Ovary (tissue), 9 donors: ENCODE results near the gene TBC1D1. TPM values are rescaled to one million over a fixed set of nuclear protein-coding genes. Genes with fewer than 3 reads are reported as not detected.
A peak's percentile ranks its signal among the peaks of the same experiment; 100 is the strongest.

Source experiments
- DNase-seq, 5 donors: peaks; one replicate each; pipeline ENCODE4 v3.0.0-alpha.2; 2019 to 2020
- H3K27ac ChIP-seq, 2 donors: fragments of 200-600 bp; one replicate each; pipeline versions ENCODE4 v1.5.1 to v1.8.0; 2019 to 2022
- H3K27me3 ChIP-seq: fragments of 200-600 bp; one replicate; pipeline ENCODE4 v1.8.0; 2022
- H3K36me3 ChIP-seq: fragments of 200-600 bp; sonication (generic); one replicate; pipeline ENCODE4 v1.5.1; 2019
- H3K4me1 ChIP-seq: one replicate; pipeline ENCODE4 v1.8.1; 2013; ENCODE audit warnings: mild to moderate bottlenecking, moderate library complexity; ENCODE audit not compliant: insufficient read depth
- H3K4me3 ChIP-seq: fragments of 200-600 bp; sonication (generic); one replicate; pipeline ENCODE4 v1.5.1; 2017
- H3K9me3 ChIP-seq, 2 donors: fragments of 200-600 bp in 1 of 2; sonication (generic) in 1 of 2; one replicate each; pipeline versions ENCODE4 v1.5.1 to v1.8.1; 2013 to 2019; ENCODE audit warnings: mild to moderate bottlenecking in 1 of 2, moderate library complexity in 1 of 2
- CTCF ChIP-seq, 3 donors: fragments of 450-650 bp in 2 of 3; fragments of 200-600 bp in 1 of 3; IDR thresholded peaks; one replicate each; pipeline versions ENCODE4 v1.5.1 to v1.8.0; 2016 to 2022; ENCODE audit warnings: antibody characterized with exemption in 3 of 3, mild to moderate bottlenecking in 1 of 3
- EP300 ChIP-seq: sonication (generic); formaldehyde crosslinking; IDR thresholded peaks from one replicate; pipeline ENCODE4 v1.6.1; 2017; ENCODE audit warnings: antibody characterized with exemption
- POLR2A ChIP-seq: fragments of 450-650 bp; IDR thresholded peaks from one replicate; pipeline ENCODE4 v1.6.1; 2017; ENCODE audit warnings: antibody characterized with exemption, mild to moderate bottlenecking, moderate library complexity
- WGBS, 3 donors: extraction: QIAGEN DNeasy Blood & Tissue Kit in 1 of 3; methylation state at CpG; one replicate each; pipeline versions ENCODE4 v1.1.5 to v1.1.7; 2013 to 2017; 5-methylcytosine and 5-hydroxymethylcytosine counted together
- intact Hi-C, 4 donors: fragments of 100-400 bp; cut with DNase I; formaldehyde crosslinking; loops; one replicate each; pipeline versions ENCODE4 v1.11.0 to v1.15.1; 2022 to 2023
- polyA plus RNA-seq, 2 donors: library from polyadenylated mRNA; stranded (reverse); fragments of 200-250 nt in 1 of 2; fragments of 350-450 nt in 1 of 2; fragmentation: Illumina TruSeq in 1 of 2; extraction: RNeasy Lipid Tissue Mini Kit (QIAGEN cat#74804) in 1 of 2; gene quantifications; one replicate each; pipeline ENCODE4 v1.2.3, GENCODE V29; 2013 to 2014
- total RNA-seq, 7 donors: library from RNA; depleted of rRNA in 2 of 7; stranded (reverse); fragments of >200 nt in 2 of 7; fragmentation: NEBNext Ultra II Directional in 3 of 7; extraction: Animal tissue kit (Norgen Biotek cat#: 25700) in 3 of 7; gene quantifications; one replicate each; pipeline versions ENCODE4 v1.1.0 to v1.2.4, GENCODE V29; 2016 to 2023
- donor health status: DM: no; HTN: no; CAD: no; lungs with moderate emphysema.
- donor health status: DM: no; HTN: no; CAD: no.
- donor health status: Bipolar disorder and iron deficiency.
- donor health status: DM: yes; HTN: yes; CAD: no.
- donor health status: DM: no; HTN: no; CAD: no.
- donor health status: DM: yes; HTN: yes; CAD: no.

Gene TBC1D1
- total and polyA plus RNA-seq, 9 donors, result 39.5 to 104 (median 63.9) TPM

GRCh38 chr4:38002451-38003071 lies 111.7 kb downstream of the TBC1D1 start:
- WGBS, 3 donors, result 91 to 98% (median 96%) methylated on average over 3 of the region's 3 CpGs
- intact Hi-C loops, result no loop called here
- no peak for DNase-seq
- Histone ChIP-seq H3K27me3 (no peaks in the 10 kb centered on the region), H3K27ac (no peak overlapping the region), H3K9me3 (no peaks in the 10 kb centered on the region), H3K4me1 (peaks cover 17% of the 10 kb centered on the region), H3K4me3 (no peak overlapping the region), H3K36me3 (no peaks in the 10 kb centered on the region)
- TF ChIP-seq POLR2A (no peak), CTCF (IDR thresholded peaks at IDR 0.05) (no peak), EP300 (no peak)

DNA sequence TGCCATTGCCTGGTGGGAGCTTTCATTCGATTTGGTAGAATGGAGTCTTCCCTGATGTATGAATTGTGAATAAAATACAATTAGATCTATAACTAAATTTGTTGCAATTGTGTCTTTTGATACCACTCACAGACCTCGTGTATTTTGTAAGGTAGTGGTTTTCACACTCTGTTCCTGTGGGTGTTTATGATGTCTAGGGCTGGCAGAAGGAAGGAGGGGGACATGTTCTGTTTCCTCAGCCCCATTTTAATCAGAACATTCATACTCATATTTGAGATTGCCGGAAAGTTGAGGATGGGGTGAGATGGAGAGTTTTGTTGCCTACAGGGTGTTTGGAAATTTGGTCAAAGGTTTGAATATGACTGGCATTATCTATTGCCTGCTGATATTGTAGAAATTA lies 112.2 kb downstream of the TBC1D1 start:
- H3K4me1 ChIP-seq, result peaks cover 12% of the 10 kb centered on the region
- no peak for DNase-seq
- intact Hi-C loops, result no loop called here
- H3K4me3 ChIP-seq, result no peak overlapping the region
- WGBS, 3 donors, result 84 to 87% (median 85%) methylated on average over 3 of the region's 3 CpGs
- H3K9me3 ChIP-seq, result no peaks in the 10 kb centered on the region
- no peak overlapping the region for H3K27ac ChIP-seq
- TF ChIP-seq CTCF (IDR thresholded peaks at IDR 0.05) (no peak), EP300 (no peak), POLR2A (no peak)
- H3K36me3 ChIP-seq, result no peaks in the 10 kb centered on the region
- no peaks in the 10 kb centered on the region for H3K27me3 ChIP-seq

DNA sequence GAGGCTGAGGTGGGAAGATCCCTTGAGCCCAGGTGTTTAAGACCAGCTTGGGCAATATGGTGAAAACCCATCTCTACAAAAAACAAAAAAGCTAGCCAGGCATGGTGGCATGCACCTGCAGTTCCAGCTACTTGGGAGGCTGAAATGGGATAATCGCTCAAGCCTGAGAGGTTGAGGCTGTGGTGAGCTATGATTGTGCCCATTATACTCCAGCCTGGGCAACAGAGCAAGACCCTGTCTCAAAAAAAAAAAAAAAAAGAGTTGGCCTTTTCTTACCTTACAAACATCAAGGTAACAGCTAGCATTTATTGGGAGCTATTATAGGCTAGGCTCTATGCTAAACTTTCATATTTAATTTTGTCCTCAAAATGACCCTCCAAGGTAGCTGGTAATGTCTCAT lies 112.7 kb downstream of the TBC1D1 start:
- H3K27ac ChIP-seq, result peak overlapping the region in 1 of 2 donors; percentile 25
- H3K4me1 ChIP-seq, result peaks cover 12% of the 10 kb centered on the region
- H3K27me3 ChIP-seq, result no peaks in the 10 kb centered on the region
- no peak overlapping the region for H3K4me3 ChIP-seq
- 96 to 100% (median 100%) methylated on average over 1 of the region's 1 CpG for WGBS, 3 donors
- intact Hi-C loops, result no loop called here
- no peak for TF ChIP-seq CTCF (IDR thresholded peaks at IDR 0.05)
- no peak for TF ChIP-seq EP300
- TF ChIP-seq POLR2A, result no peak
- H3K9me3 ChIP-seq, result no peaks in the 10 kb centered on the region
- no peaks in the 10 kb centered on the region for H3K36me3 ChIP-seq
- no peak for DNase-seq

DNA sequence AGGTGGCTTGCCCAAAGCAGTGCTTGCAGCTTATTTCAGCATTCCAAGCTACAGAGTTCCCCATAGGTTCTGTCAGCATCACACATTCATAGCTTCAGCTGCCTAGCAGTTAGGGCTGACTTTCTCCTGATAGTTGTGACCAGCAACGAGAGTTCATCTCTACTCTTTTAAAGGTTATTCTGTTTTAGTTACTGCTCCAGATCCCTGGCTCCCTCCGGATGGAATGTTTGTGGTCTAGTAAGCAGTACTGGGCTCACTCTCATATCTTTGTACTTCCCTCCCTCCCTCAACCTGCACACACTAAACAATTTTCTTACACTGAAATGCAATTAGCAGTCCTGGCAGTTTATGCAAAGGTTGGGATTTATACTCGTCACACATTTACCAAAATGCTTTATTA lies 113.2 kb downstream of the TBC1D1 start:
- no peak overlapping the region for H3K4me3 ChIP-seq
- no peaks in the 10 kb centered on the region for H3K36me3 ChIP-seq
- WGBS, 3 donors, result 13 to 22% (median 14%) methylated on average over 3 of the region's 3 CpGs
- peak overlapping the region in 1 of 2 donors; percentile 67 for H3K27ac ChIP-seq
- no peak for TF ChIP-seq POLR2A
- TF ChIP-seq CTCF (IDR thresholded peaks at IDR 0.05), result no peak
- TF ChIP-seq EP300, result no peak
- DNase-seq, result no peak
- intact Hi-C loops, result no loop called here
- no peaks in the 10 kb centered on the region for H3K27me3 ChIP-seq
- peaks cover 12% of the 10 kb centered on the region for H3K4me1 ChIP-seq
- no peaks in the 10 kb centered on the region for H3K9me3 ChIP-seq
